Measurements from ENCODE around the gene PHETA1.

Gene PHETA1

GRCh38 chr12:111320258-111321050, 48.4 kb downstream of the PHETA1 start:
- DNase-seq = no peak

DNA sequence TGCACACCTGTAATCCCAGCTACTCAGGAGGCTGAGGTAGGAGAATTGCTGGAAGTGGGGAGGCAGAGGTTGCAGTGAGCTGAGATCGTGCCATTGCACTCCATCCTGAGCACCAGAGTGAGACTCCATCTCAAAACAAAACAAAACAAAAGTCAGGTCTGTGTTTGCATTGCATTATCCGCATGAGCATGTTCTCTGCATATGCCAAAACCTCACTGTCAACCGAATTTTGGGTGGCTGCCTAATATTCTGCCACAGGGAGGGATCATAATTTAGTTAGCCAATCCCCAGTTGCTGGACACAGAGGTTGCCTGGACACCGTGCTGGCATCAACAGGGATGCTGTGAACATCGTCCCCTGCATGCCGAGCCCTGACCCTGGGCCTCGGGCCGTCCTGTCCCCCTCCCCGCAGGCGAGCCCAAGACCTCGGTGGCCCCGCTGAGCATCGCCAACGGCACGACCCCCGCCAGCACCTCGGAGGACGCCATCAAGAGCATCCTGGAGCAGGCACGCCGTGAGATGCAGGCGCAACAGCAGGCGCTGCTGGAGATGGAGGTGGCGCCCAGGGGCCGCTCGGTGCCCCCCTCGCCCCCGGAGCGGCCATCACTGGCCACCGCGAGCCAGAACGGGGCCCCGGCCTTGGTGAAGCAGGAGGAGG, 49.2 kb downstream of the PHETA1 start:
- no peak for DNase-seq

DNA sequence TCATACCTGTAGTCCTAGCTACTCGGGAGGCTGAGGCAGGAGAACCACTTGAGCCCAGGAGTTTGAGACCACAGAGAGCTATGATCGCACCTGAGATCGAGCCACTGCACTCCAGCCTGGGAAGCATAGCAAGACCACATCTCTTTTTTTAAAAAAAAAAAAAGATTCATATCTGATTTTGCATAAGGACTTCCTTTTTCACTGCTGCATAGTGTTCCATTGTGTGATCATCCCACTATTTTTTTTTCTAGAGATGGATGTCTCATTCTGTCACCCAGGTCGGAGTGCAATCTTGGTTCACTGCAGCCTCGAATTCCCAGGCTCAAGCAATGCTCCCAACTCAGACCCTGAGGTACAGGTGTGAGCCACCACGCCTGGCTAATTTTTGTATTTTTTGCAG, 50.4 kb downstream of the PHETA1 start:
- DNase-seq = no peak

DNA sequence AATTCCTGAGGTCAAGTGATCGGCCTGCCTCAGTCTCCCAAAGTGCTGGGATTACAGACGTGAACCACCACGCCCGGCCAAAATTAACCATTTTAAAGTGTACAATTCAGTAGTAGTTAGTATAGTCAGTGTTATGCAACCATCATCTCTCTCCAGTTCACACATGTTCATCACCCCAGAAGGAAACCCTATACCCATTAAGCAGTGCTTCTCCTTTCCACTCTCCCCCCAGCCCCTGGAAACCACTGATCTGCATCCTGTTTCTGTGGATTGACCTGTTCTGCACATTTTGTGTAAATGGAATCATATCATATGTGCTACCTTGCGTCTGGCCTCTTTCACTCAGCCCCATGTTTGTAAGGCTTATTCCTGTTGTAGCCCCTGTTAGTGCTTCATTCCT, 52.2 kb downstream of the PHETA1 start:
- DNase-seq = no peak

DNA sequence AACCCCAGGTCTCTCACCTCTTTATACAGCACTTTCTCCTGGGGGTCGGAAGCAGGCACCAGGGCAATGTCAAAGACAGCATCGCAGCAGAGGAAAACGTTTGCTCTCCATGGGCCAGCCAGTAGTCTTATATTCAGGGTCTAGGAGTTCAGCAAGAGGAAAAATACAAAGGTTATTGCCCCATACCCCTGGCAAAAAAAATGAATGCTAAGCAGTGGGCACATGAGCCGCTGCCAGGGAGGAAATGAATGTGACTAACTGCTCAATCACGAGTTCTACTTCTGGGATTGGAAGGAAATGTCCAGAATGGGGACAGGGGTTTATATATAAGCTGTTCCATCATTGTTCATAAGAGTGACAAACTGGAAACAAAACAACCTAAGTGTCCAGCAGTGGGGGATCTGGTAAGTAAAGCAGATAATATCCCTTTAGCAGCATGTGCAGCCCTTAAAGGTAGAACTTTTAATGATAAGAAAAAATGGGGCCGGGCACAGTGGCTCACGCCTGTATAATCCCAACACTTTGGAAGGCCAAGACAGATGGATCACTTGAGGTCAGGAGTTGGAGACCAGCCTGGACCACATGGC, 53.8 kb downstream of the PHETA1 start:
- DNase-seq = no peak

DNA sequence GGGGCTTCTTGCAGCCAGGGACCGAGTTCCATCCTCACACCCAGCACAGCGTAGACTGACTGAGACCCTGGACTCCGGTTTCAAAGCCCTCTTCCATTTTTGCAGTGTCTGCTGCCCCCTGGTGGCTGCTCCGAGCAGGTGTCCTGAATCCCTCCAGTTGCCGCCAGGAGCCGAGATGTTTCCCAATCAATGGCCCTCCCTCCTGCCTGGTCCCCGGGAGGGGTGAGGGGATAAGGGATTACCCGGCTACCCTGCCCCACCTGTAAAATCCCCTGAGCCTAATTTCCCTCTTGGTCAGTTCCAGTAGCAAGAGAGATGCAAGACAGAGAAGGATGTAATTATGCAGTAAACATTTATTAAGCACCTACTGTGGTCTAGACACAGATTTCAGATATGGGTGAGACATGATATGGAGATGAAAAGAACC, 55.0 kb downstream of the PHETA1 start:
- peak; percentile 40 to 68 (median 57) for DNase-seq

DNA sequence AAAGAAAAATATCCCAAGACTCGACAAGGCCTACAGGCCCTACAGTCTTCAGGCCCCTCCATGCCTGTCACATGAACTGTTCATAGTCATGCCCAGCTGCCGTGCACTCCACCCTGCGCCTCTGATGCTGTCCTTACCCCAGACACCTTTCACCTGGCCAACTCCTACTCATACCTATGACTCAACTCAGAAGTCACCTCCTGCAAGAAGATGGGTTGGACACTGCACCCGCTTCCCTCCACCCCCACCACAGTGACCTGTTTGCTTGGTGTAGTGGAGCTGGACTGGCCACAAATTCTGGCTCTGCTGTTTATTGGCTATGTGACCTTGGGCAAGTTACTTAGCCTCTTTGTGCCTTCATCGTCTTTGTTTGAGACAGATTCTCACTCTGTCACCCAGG, 56.2 kb downstream of the PHETA1 start:
- no peak for DNase-seq

DNA sequence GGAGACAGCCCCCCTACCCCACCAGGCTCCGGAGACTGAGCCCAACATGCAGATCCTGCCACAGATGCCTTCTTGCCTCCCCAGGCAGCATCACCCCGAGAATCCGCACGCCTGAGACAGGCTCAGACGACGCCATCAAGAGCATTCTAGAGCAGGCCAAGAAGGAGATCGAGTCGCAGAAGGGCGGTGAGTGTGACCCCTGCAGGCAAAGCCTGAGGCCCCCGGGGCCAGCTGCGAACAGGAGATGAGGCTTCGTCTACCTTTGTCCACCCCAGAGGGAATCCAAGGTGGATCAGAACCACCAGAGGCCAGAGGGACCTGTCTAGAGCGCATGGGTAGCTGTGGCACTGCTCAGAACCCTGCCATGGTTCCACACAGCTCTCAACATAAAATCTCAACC, 56.9 kb downstream of the PHETA1 start:
- DNase-seq = no peak

DNA sequence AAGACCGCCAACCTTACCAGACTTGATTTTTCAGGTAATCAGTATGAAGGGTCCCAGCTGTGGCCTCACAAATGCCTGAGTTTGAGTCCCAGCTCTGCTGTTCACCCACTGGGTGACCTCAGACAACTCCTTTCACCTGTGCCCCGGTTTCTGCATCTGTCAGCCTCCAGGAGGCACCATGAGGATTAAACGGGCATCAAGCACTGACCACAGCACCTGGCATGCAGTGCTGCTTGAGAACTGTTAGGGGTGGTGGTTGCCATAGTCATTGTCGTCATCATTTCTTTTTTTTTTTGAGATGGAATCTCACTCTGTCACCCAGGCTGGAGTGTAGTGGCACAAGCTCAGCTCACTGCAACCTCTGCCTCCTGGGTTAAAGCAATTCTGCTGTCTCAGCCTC, 57.9 kb downstream of the PHETA1 start:
- DNase-seq = no peak

All from T-helper 1 cell (primary cell).